Natural killer cell (primary cell): ENCODE data around the gene MOSPD3. TPM values are rescaled to one million over a fixed set of nuclear protein-coding genes. Genes with fewer than 3 reads are reported as not detected.
"Not testable (repeated sequence)": the region's sequence is repeated elsewhere in the genome, so short reads cannot be mapped to it uniquely, and the experiment has no call there.

Source experiments
- ATAC-seq, 3 donors: fragments of 150-1000 bp in 2 of 3; fragments of 200-7000 bp in 1 of 3; cut with Tn5 transposase; 1 replicate in 1 of 3; 2 replicates in 2 of 3; pipeline ENCODE4 v1.10.0; 2021; ENCODE audit warnings: mild to moderate bottlenecking in 2 of 3, moderate library complexity in 2 of 3
- DNase-seq, 2 donors: peaks; one replicate each; pipeline versions ENCODE4 v3.0.0 to v3.0.0-alpha.2; 2013 to 2021; ENCODE audit warnings: mixed read lengths in 1 of 2
- H3K27ac ChIP-seq: one replicate; pipeline ENCODE4 v1.5.1; 2013; ENCODE audit warnings: mild to moderate bottlenecking, low read length
- H3K27me3 ChIP-seq: one replicate; pipeline ENCODE4 v1.6.1; 2013; ENCODE audit warnings: low read length; ENCODE audit not compliant: control insufficient read depth, insufficient read depth
- H3K36me3 ChIP-seq: one replicate; pipeline ENCODE4 v1.6.1; 2013; ENCODE audit warnings: low read length; ENCODE audit not compliant: control insufficient read depth, insufficient read depth
- H3K4me1 ChIP-seq: one replicate; pipeline ENCODE4 v1.6.1; 2013; ENCODE audit warnings: low read length; ENCODE audit not compliant: control insufficient read depth, insufficient read depth
- H3K4me3 ChIP-seq: one replicate; pipeline ENCODE4 v1.5.1; 2013; ENCODE audit warnings: low read length
- H3K9me3 ChIP-seq: one replicate; pipeline ENCODE4 v1.6.1; 2013; ENCODE audit warnings: low read length; ENCODE audit not compliant: control insufficient read depth, insufficient read depth
- H3K27ac Mint-ChIP-seq, 2 donors: one replicate each; pipeline ENCODE4 v1.8.0; 2022; ENCODE audit warnings: mild to moderate bottlenecking in 2 of 2, mixed read lengths in 2 of 2, moderate library complexity in 1 of 2
- H3K27me3 Mint-ChIP-seq, 2 donors: one replicate each; pipeline ENCODE4 v1.8.0; 2022; ENCODE audit warnings: low read depth in 2 of 2, mixed read lengths in 2 of 2
- H3K36me3 Mint-ChIP-seq: one replicate; pipeline ENCODE4 v1.8.0; 2022; ENCODE audit warnings: mixed read lengths
- H3K4me1 Mint-ChIP-seq, 2 donors: one replicate each; pipeline ENCODE4 v1.8.0; 2022; ENCODE audit warnings: mixed read lengths in 2 of 2
- H3K4me3 Mint-ChIP-seq: one replicate; pipeline ENCODE4 v1.8.0; 2022; ENCODE audit warnings: mild to moderate bottlenecking, moderate library complexity, mixed read lengths
- H3K9me3 Mint-ChIP-seq, 2 donors: one replicate each; pipeline ENCODE4 v1.8.0; 2022; ENCODE audit warnings: mixed read lengths in 2 of 2
- WGBS: methylation state at CpG from one replicate; pipeline ENCODE4 v1.1.7; 2013; ENCODE audit warnings: missing lambda C conversion rate; ENCODE audit not compliant: insufficient coverage; 5-methylcytosine and 5-hydroxymethylcytosine counted together
- intact Hi-C: fragments of 100-400 bp; cut with micrococcal nuclease; formaldehyde crosslinking; loops from one replicate; pipeline ENCODE4 v1.14.2; 2022
- total RNA-seq, 4 donors: library from RNA; stranded (reverse); fragments of 120-200 nt in 1 of 4; gene quantifications; one replicate each; pipeline versions ENCODE4 v1.2.3 to v1.2.4, GENCODE V29; 2013 to 2022
- TF ChIP-seq, protein P1 (sequence below): fragments of 200-600 bp; IDR thresholded peaks from one replicate; pipeline ENCODE4 v1.8.0; 2022; ENCODE audit warnings: antibody characterized with exemption

The MOSPD3 gene
- total RNA-seq, 3 donors from 2014 or later (not counting 1 experiment from before 2014, with no cell fraction given), result 14.5 to 15.9 (median 15.5) TPM

DNA sequence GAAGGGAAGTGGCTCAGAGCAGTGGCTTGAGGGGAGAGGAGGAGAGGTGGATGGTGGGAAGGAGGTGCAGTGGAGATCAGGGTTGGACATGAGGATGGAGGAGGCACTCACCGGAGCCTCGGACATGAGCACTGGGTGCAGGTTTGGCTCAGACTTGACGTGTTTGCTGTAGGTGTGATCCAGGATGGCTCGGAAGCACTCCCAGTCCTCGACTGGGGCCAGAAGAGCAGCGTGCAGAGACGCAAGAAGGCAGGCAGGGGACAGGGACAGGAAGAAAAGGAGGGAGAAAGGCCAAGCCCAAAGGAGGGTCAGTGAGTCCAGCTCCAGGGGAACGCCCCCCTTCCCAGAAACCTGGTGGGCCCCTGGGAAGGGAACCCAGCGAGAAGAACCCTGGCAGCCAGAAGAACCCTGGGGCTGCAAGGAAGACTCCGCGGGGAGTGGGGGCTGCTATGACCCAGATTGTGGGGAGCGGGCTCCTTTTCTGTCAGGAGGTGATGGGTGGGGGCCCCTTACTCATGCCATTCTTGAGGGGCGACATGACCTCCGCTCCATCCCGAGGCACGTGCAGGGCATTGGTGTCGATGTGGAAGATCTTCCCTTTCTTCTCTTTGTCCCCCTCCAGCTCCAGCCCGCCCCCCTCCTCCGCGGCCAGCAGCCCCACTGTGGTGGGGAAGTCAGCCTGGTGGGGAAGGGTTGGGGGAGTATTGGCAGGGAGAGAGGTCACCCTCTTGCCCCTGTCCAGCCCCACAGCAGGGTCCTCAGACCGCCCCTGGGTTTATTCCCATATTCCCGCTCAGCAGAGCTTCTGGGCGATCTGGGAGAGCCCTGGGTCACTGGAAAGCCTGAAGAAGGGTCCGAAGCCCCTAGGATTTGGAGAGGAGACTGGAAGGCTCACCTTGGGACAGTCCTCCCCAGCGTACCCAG is 42.8 kb downstream of the MOSPD3 start:
- H3K9me3 Mint-ChIP-seq, result no peaks in the 10 kb centered on the region
- H3K27ac Mint-ChIP-seq, result no peak overlapping the region
- WGBS, result 61% methylated on average over 18 of the region's 25 CpGs
- Histone ChIP-seq H3K27ac (no peak overlapping the region), H3K9me3 (no peaks in the 10 kb centered on the region), H3K4me3 (no peak overlapping the region), H3K36me3 (no peaks in the 10 kb centered on the region), H3K4me1 (peaks cover 6% of the 10 kb centered on the region), H3K27me3 (peaks cover 29% of the 10 kb centered on the region)
- ATAC-seq (no peak), DNase-seq (no peak)
- H3K27me3 Mint-ChIP-seq, result peaks cover 30 to 38% of the 10 kb centered on the region in 2 donors
- no peaks in the 10 kb centered on the region for H3K36me3 Mint-ChIP-seq
- no peak overlapping the region for H3K4me3 Mint-ChIP-seq
- intact Hi-C loops, result no loop called here
- H3K4me1 Mint-ChIP-seq, result no peaks in the 10 kb centered on the region
- TF ChIP-seq, protein P1, sequence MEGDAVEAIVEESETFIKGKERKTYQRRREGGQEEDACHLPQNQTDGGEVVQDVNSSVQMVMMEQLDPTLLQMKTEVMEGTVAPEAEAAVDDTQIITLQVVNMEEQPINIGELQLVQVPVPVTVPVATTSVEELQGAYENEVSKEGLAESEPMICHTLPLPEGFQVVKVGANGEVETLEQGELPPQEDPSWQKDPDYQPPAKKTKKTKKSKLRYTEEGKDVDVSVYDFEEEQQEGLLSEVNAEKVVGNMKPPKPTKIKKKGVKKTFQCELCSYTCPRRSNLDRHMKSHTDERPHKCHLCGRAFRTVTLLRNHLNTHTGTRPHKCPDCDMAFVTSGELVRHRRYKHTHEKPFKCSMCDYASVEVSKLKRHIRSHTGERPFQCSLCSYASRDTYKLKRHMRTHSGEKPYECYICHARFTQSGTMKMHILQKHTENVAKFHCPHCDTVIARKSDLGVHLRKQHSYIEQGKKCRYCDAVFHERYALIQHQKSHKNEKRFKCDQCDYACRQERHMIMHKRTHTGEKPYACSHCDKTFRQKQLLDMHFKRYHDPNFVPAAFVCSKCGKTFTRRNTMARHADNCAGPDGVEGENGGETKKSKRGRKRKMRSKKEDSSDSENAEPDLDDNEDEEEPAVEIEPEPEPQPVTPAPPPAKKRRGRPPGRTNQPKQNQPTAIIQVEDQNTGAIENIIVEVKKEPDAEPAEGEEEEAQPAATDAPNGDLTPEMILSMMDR, result no peak

DNA sequence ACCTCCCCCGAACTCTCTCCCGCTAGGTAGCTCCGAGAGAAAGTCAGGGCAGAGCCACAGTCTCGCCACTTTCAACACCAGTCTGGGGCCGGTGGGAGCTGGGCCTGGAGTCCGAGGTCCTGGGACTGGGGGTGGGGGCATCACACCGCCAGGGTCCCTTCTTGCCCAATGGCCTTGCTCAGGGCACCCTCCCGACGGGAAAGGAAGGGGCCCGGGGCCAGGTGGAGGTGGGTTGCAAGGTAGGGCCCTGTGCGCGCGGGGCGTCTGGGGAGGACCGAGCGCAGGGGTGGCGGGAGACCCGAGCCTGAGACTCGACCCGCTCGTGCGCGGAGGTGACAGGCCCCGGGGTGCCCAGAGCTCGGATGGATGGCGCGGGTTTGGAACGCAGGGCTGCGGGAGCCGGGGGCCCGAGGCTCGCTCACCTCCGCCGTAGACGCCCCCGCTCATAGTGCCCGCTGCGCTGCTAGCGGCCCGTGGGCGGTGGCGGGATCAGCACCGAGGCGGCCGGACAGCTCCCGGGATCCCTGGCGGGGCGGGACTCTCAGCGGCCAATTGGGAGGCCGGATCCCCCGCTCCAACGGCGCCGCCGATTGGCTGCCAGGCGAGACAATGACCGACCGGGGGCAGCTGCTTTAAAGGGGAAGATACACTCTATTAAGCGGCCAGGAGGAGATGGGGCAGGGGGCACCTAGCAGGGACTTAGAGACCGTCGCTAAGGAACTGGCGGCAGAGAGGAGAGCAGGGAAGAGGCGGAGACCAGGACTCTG is 43.8 kb downstream of the MOSPD3 start, which contains the start of gene ACTL6B:
Gene ACTL6B (minus strand): TSS at position 541 of the 767 bp plus-strand sequence. CDS start 94 bp downstream, at position 447.
- no peak within 1 kb of the TSS for H3K27ac Mint-ChIP-seq
- no peaks in the 10 kb centered on the region for H3K9me3 ChIP-seq
- WGBS, result 15% methylated on average over 63 of the region's 63 CpGs
- no peaks in the 10 kb centered on the region for H3K4me1 Mint-ChIP-seq
- H3K27me3 ChIP-seq, result peaks cover 29% of the 10 kb centered on the region
- DNase-seq (peak; percentile 61 to 63), ATAC-seq (peak; percentile 68 to 97 (median 93))
- H3K27me3 Mint-ChIP-seq, result peaks cover 30 to 33% of the 10 kb centered on the region in 2 donors
- TF ChIP-seq, protein P1, result no peak
- H3K9me3 Mint-ChIP-seq, result no peaks in the 10 kb centered on the region
- intact Hi-C loops, result no loop called here
- H3K36me3 ChIP-seq, result no peaks in the 10 kb centered on the region
- no peak within 1 kb of the TSS for H3K4me3 Mint-ChIP-seq
- H3K4me3 ChIP-seq, result no peak within 1 kb of the TSS
- no peaks in the 10 kb centered on the region for H3K36me3 Mint-ChIP-seq
- H3K27ac ChIP-seq, result no peak within 1 kb of the TSS
- peaks cover 6% of the 10 kb centered on the region for H3K4me1 ChIP-seq

DNA sequence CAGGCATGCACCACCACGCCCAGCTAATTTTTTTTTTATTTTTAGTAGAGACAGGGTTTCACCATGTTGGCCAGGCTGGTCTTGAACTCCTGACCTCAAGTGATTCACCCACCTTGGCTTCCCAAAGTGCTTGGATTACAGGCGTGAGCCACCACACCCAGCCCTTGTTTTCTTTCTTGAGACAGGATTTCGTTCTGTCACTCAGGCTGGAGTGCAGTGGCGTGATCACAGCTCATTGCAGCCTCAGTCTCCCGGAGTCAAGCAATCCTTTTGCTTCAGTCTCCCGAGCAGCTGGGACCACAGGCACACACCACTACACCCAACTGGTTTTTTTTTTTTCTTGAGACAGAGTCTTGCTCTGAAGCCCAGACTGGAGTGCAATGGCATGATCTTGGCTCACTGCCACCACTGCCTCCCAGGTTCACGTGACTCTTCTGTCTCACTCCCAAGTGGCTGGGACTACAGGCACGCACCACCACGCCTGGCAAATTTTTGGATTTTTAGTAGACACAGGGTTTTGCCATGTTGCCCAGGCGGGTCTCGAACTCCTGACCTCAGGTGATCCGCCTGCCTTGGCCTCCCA is 49.9 kb downstream of the MOSPD3 start:
- intact Hi-C loops, H3K4me3 Mint-ChIP-seq, H3K9me3 Mint-ChIP-seq, H3K27me3 ChIP-seq, ATAC-seq, H3K4me1 ChIP-seq, H3K4me3 ChIP-seq, H3K27ac ChIP-seq, H3K36me3 Mint-ChIP-seq, H3K9me3 ChIP-seq, DNase-seq, H3K27ac Mint-ChIP-seq, H3K36me3 ChIP-seq, H3K4me1 Mint-ChIP-seq: not testable (repeated sequence)
- WGBS, result 91% methylated on average over 12 of the region's 12 CpGs
- peaks cover 9 to 11% of the 10 kb centered on the region in 2 donors for H3K27me3 Mint-ChIP-seq

Other genes starting within 250 kb of the MOSPD3 start
- gene PILRA, start 239.1 kb upstream of the MOSPD3 start, total RNA-seq, result 10 to 100 TPM; 18.8 to 38.8 (median 29.4) TPM
- gene ZCWPW1, start 183.8 kb upstream of the MOSPD3 start, total RNA-seq, result 1 to 10 TPM; 5.6 to 7.8 (median 7.2) TPM
- 10 to 100 TPM; 48.1 to 54.9 (median 54.1) TPM for gene MEPCE, start 182.7 kb upstream of the MOSPD3 start, total RNA-seq
- 10 to 100 TPM; 41.0 to 45.1 (median 44.7) TPM for gene PPP1R35, start 176.0 kb upstream of the MOSPD3 start, total RNA-seq
- gene SPACDR, start 148.3 kb upstream of the MOSPD3 start, total RNA-seq, result 1 to 10 TPM; 2.3 to 4.1 (median 3.9) TPM
- 100 to 1,000 TPM; 140 to 173 (median 168) TPM for gene TSC22D4, start 133.3 kb upstream of the MOSPD3 start, total RNA-seq
- under 1 TPM in 2 of 3 donors, not detected in 1; 0.12 to 0.13 TPM for gene NYAP1, start 128.6 kb upstream of the MOSPD3 start, total RNA-seq
- 10 to 100 TPM; 21.5 to 32.6 (median 22.2) TPM for gene AGFG2, start 73.3 kb upstream of the MOSPD3 start, total RNA-seq
- gene SAP25, start 38.6 kb upstream of the MOSPD3 start, total RNA-seq, result 10 to 100 TPM; 25.9 to 46.4 (median 32.5) TPM
- 100 to 1,000 TPM; 282 to 296 (median 289) TPM for gene LRCH4, start 26.4 kb upstream of the MOSPD3 start, total RNA-seq
- under 1 TPM; 0.45 to 0.94 (median 0.88) TPM for gene FBXO24, start 26.2 kb upstream of the MOSPD3 start, total RNA-seq
- gene PCOLCE, start 10.2 kb upstream of the MOSPD3 start, total RNA-seq, result 10 to 100 TPM; 18.4 to 24.8 (median 21.7) TPM
- gene TFR2, start 29.0 kb downstream of the MOSPD3 start, total RNA-seq, result 10 to 100 TPM in 2 of 3 donors, 1 to 10 TPM in 1; 9.8 to 13.8 (median 12.0) TPM
- gene ACTL6B, start 43.9 kb downstream of the MOSPD3 start, total RNA-seq, result not detected
- 100 to 1,000 TPM; 194 to 227 (median 212) TPM for gene GNB2, start 61.2 kb downstream of the MOSPD3 start, total RNA-seq
- 100 to 1,000 TPM in 2 of 3 donors, 10 to 100 TPM in 1; 92.0 to 102 (median 101) TPM for gene GIGYF1, start 81.7 kb downstream of the MOSPD3 start, total RNA-seq
- 10 to 100 TPM; 17.6 to 22.1 (median 17.6) TPM for gene POP7, start 93.6 kb downstream of the MOSPD3 start, total RNA-seq
- gene EPO, start 107.9 kb downstream of the MOSPD3 start, total RNA-seq, result not detected
- gene ZAN, start 121.1 kb downstream of the MOSPD3 start, total RNA-seq, result not detected
- gene EPHB4, start 215.0 kb downstream of the MOSPD3 start, total RNA-seq, result 1 to 10 TPM in 1 of 3 donors, under 1 TPM in 2; 0.66 to 1.5 (median 0.88) TPM
- gene SLC12A9, start 240.2 kb downstream of the MOSPD3 start, total RNA-seq, result 10 to 100 TPM; 35.0 to 44.2 (median 38.1) TPM